Neural progenitor cell (in vitro differentiated cells): ENCODE results near the gene ANAPC7.

Experiments used
- EZH2phosphoT487 ChIP-seq: fragments of 200-600 bp; sonication (generic); IDR thresholded peaks from 2 replicates; pipeline ENCODE4 v1.6.1; 2017; ENCODE audit warnings: antibody characterized with exemption
- TF ChIP-seq, protein P1 (sequence below): fragments of 200-600 bp; sonication (generic); IDR thresholded peaks from 2 replicates; pipeline ENCODE4 v1.5.1; 2017; ENCODE audit warnings: antibody characterized with exemption, mild to moderate bottlenecking

DNA sequence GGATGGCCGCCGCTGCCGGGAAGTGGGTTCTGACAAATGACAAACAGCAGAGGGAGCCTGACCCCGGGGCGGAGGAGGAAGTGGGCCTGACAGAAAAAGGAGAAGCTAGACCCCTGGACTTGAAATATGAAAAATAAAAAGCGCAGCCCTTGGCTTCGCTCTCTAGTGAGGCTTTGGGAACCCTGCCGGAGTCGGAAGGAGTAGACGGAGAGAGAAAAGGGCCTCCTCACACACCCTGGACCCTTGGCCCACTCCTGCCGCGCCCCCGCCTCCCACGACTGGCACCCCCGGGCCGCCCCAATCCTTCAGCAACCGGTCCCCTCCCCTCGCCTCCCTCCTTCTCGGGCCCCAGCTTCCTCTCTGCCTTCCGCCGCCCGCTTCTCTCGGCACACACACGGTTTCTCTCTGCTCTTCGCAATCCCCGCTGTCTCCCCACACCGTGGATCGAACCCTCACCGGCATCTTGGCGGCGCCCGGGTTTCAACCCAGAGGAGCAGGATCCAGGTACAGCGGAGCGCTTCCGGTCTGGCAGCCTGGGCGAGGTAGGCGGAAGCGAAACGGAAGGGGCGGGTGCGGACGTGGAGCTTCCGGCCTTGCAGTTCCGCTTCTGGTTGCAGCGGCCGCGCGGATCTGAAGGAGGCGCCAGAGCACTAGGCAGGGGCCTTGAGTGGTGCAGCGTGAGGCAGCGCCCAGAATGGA, 46.4 kb upstream of the ANAPC7 start, which contains the start of gene ARPC3:
- TF ChIP-seq, protein P1, sequence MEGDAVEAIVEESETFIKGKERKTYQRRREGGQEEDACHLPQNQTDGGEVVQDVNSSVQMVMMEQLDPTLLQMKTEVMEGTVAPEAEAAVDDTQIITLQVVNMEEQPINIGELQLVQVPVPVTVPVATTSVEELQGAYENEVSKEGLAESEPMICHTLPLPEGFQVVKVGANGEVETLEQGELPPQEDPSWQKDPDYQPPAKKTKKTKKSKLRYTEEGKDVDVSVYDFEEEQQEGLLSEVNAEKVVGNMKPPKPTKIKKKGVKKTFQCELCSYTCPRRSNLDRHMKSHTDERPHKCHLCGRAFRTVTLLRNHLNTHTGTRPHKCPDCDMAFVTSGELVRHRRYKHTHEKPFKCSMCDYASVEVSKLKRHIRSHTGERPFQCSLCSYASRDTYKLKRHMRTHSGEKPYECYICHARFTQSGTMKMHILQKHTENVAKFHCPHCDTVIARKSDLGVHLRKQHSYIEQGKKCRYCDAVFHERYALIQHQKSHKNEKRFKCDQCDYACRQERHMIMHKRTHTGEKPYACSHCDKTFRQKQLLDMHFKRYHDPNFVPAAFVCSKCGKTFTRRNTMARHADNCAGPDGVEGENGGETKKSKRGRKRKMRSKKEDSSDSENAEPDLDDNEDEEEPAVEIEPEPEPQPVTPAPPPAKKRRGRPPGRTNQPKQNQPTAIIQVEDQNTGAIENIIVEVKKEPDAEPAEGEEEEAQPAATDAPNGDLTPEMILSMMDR, result peak; percentile 81
- no peak for TF ChIP-seq EZH2phosphoT487
